ENCODE measurements around the gene MATN1. TPM values are rescaled to one million over a fixed set of nuclear protein-coding genes. Genes with fewer than 3 reads are reported as not detected.
A peak's percentile ranks its signal among the peaks of the same experiment; 100 is the strongest.

Gene MATN1
- total RNA-seq, 8 experiments from 2014 or later: 0.22 to 2.9 (median 1.0) TPM

DNA sequence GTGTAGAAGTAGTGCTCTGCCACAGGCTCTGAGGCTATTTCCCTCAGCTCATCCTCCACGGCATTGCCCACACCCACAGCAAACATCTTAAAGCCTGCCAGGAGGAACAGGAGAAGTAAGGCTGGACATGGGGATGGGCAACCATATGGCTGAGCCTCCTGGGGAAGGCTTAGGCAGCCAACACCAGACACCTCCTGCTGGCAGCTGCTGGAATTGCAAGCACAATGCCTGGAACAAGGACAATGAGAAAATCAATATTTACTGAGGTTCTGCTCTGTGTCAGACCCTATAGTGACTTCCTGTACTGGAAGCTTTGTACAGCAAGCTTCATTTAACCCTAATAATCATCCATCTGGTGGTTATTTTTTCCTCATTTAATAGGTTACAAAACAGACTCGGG lies 8.2 kb downstream of the MATN1 start:
- in situ Hi-C loops (cut with MboI; ENCODE audit: low pct_unique_long_range_greater_than_20kb in 2 of 9, low sequenced_read_pairs in 9 of 9, unreplicated experiment in 9 of 9): loop anchor here in 6 of 9 experiments (25.0 kb wide), 2 partner anchors 1478 to 1828 kb away; partner anchors contain the start of genes MECR (in 5 of the 6) and PTPRU (in 5 of the 6)
- Histone ChIP-seq H3K4me1 (replicated peaks in 1 of 2) (peaks cover 15 to 18% of the 10 kb centered on the region in 2 donors), H3K27ac (no peak overlapping the region), H3K4me3 (no peak overlapping the region)
- no peak for ATAC-seq (replicated peaks in 6 of 8)
- WGBS, 10 experiments: 0 to 100% (median 88%) methylated on average over 1 to 2 of the region's 2 CpGs; no CpG with 5 or more reads in 1 of the 10 experiments

GRCh38 chr1:30714536-30715090 lies 8.8 kb downstream of the MATN1 start:
- no peak overlapping the region for H3K4me3 ChIP-seq
- peaks cover 12 to 16% of the 10 kb centered on the region in 2 donors for H3K4me1 ChIP-seq (replicated peaks in 1 of 2)
- H3K27ac ChIP-seq: no peak overlapping the region
- WGBS, 10 experiments: 92 to 100% (median 100%) methylated on average over 1 to 8 of the region's 8 CpGs; no CpG with 5 or more reads in 3 of the 10 experiments
- no peak for ATAC-seq (replicated peaks in 6 of 8)
- in situ Hi-C loops (cut with MboI; ENCODE audit: low pct_unique_long_range_greater_than_20kb in 2 of 9, low sequenced_read_pairs in 9 of 9, unreplicated experiment in 9 of 9): loop anchor here in 6 of 9 experiments (25.0 kb wide), 2 partner anchors 1477 to 1827 kb away; partner anchors contain the start of genes MECR (in 5 of the 6) and PTPRU (in 5 of the 6)

GRCh38 chr1:30714025-30714424 lies 9.4 kb downstream of the MATN1 start:
- 0 to 100% methylated on average over 1 of the region's 4 CpGs; no CpG with 5 or more reads in 8 of the 10 experiments for WGBS, 10 experiments

DNA sequence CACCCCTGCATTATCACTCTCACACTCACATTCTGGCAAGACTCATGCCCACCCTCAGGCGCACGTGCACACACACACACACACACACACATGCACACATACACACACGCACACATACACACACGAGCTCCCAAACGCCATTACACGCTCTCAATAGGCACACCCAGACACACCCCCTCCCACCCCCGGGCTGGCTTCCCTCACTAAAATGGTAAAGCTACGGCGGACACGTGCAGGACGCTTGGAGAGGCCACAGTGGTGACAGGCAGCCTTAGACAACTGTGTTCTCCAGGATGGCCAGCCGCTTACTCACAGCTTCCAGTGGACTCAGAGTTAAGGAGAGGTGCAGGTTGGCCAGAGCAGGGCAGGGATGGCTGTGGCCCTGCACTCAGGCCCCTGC lies 10.1 kb downstream of the MATN1 start:
- in situ Hi-C loops (cut with MboI; ENCODE audit: low pct_unique_long_range_greater_than_20kb in 2 of 9, low sequenced_read_pairs in 9 of 9, unreplicated experiment in 9 of 9): loop anchor here in 6 of 9 experiments (25.0 kb wide), 2 partner anchors 1476 to 1826 kb away; partner anchors contain the start of genes MECR (in 5 of the 6) and PTPRU (in 5 of the 6)
- ATAC-seq (replicated peaks in 6 of 8): peak in 4 of 8 experiments; percentile 1 to 10 (median 2)
- 0 to 80% (median 20%) methylated on average over 1 to 8 of the region's 12 CpGs; no CpG with 5 or more reads in 3 of the 10 experiments for WGBS, 10 experiments
- H3K4me1 ChIP-seq (replicated peaks in 1 of 2): peaks cover 9 to 10% of the 10 kb centered on the region in 2 donors
- H3K27ac ChIP-seq: no peak overlapping the region
- H3K4me3 ChIP-seq: no peak overlapping the region

More at GRCh38 chr1:30714025-30714424, 9.4 kb downstream of the MATN1 start:
- Histone ChIP-seq H3K4me1 (replicated peaks in 1 of 2) (peaks cover 9 to 13% of the 10 kb centered on the region in 2 donors), H3K27ac (no peak overlapping the region), H3K4me3 (no peak overlapping the region)
- ATAC-seq (replicated peaks in 6 of 8): no peak
- in situ Hi-C loops (cut with MboI; ENCODE audit: low pct_unique_long_range_greater_than_20kb in 2 of 9, low sequenced_read_pairs in 9 of 9, unreplicated experiment in 9 of 9): loop anchor here in 6 of 9 experiments (25.0 kb wide), 2 partner anchors 1477 to 1827 kb away; partner anchors contain the start of genes MECR (in 5 of the 6) and PTPRU (in 5 of the 6)

GRCh38 chr1:30712583-30712982 lies 10.8 kb downstream of the MATN1 start:
- H3K4me1 ChIP-seq (replicated peaks in 1 of 2): peaks cover 13% of the 10 kb centered on the region in 2 donors
- no peak for ATAC-seq (replicated peaks in 6 of 8)
- in situ Hi-C loops (cut with MboI; ENCODE audit: low pct_unique_long_range_greater_than_20kb in 2 of 9, low sequenced_read_pairs in 9 of 9, unreplicated experiment in 9 of 9): loop anchor here in 6 of 9 experiments (25.0 kb wide), 2 partner anchors 1475 to 1825 kb away; partner anchors contain the start of genes MECR (in 5 of the 6) and PTPRU (in 5 of the 6)
- no peak overlapping the region for H3K4me3 ChIP-seq
- WGBS, 10 experiments: 59 to 100% (median 84%) methylated on average over 1 to 5 of the region's 6 CpGs; no CpG with 5 or more reads in 3 of the 10 experiments
- H3K27ac ChIP-seq: no peak overlapping the region

- no peak for ATAC-seq (replicated peaks in 6 of 8)
- Histone ChIP-seq H3K4me3 (no peak overlapping the region), H3K27ac (no peak overlapping the region), H3K4me1 (replicated peaks in 1 of 2) (peaks cover 13% of the 10 kb centered on the region in 2 donors)
- 30 to 100% (median 58%) methylated on average over 1 to 2 of the region's 2 CpGs; no CpG with 5 or more reads in 5 of the 10 experiments for WGBS, 10 experiments
- in situ Hi-C loops (cut with MboI; ENCODE audit: low pct_unique_long_range_greater_than_20kb in 2 of 9, low sequenced_read_pairs in 9 of 9, unreplicated experiment in 9 of 9): loop anchor here in 6 of 9 experiments (25.0 kb wide), 2 partner anchors 1473 to 1823 kb away; partner anchors contain the start of genes MECR (in 5 of the 6) and PTPRU (in 5 of the 6)
These were observed 13.0 kb downstream of the MATN1 start for GRCh38 chr1:30710407-30710806.

- in situ Hi-C loops (cut with MboI; ENCODE audit: low pct_unique_long_range_greater_than_20kb in 2 of 9, low sequenced_read_pairs in 9 of 9, unreplicated experiment in 9 of 9): loop anchor here in 6 of 9 experiments (25.0 kb wide), 2 partner anchors 1471 to 1821 kb away; partner anchors contain the start of genes MECR (in 5 of the 6) and PTPRU (in 5 of the 6)
- no peak for ATAC-seq (replicated peaks in 6 of 8)
- WGBS, 10 experiments: 0 to 57% (median 48%) methylated on average over 1 to 8 of the region's 8 CpGs; no CpG with 5 or more reads in 3 of the 10 experiments
- peaks cover 9 to 10% of the 10 kb centered on the region in 2 donors for H3K4me1 ChIP-seq (replicated peaks in 1 of 2)
- no peak overlapping the region for H3K27ac ChIP-seq
- no peak overlapping the region for H3K4me3 ChIP-seq
These were observed 15.0 kb downstream of the MATN1 start for GRCh38 chr1:30708361-30708728.

GRCh38 chr1:30707412-30708360 lies 15.7 kb downstream of the MATN1 start:
- Histone ChIP-seq H3K27ac (no peak overlapping the region), H3K4me1 (replicated peaks in 1 of 2) (peaks cover 3 to 4% of the 10 kb centered on the region in 2 donors), H3K4me3 (no peak overlapping the region)
- in situ Hi-C loops (cut with MboI; ENCODE audit: low pct_unique_long_range_greater_than_20kb in 2 of 9, low sequenced_read_pairs in 9 of 9, unreplicated experiment in 9 of 9): loop anchor here in 6 of 9 experiments (25.0 kb wide), 2 partner anchors 1470 to 1820 kb away; partner anchors contain the start of genes MECR (in 5 of the 6) and PTPRU (in 5 of the 6)
- WGBS, 10 experiments: 0 to 38% (median 17%) methylated on average over 1 to 14 of the region's 16 CpGs; no CpG with 5 or more reads in 4 of the 10 experiments
- ATAC-seq (replicated peaks in 6 of 8): peak; percentile 69 to 93 (median 87)

DNA sequence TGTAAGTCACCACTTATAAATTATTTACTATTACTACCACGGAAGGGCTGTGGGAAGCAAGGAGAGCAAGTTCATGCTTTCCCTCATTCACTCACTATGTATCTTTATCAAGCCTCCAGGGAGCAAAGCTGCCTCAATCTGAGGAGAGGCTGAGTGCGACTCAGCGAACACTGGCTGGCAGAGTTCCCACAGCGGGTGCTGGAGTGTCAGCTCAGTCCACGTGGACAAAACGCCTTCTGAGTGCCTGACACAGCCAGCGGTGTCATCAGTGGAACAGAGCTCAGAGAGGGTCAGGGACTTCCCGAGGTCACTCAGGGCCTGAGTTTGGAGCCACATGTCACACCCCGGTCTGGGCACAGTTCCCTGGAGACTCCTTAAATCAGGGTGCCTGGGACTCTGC lies 16.9 kb downstream of the MATN1 start:
- ATAC-seq (replicated peaks in 6 of 8): peak in 7 of 8 experiments; percentile 7 to 49 (median 26)
- Histone ChIP-seq H3K27ac (no peak overlapping the region), H3K4me1 (replicated peaks in 1 of 2) (peaks cover 3 to 4% of the 10 kb centered on the region in 2 donors), H3K4me3 (no peak overlapping the region)
- in situ Hi-C loops (cut with MboI; ENCODE audit: low pct_unique_long_range_greater_than_20kb in 2 of 9, low sequenced_read_pairs in 9 of 9, unreplicated experiment in 9 of 9): loop anchor here in 6 of 9 experiments (25.0 kb wide), 2 partner anchors 1469 to 1819 kb away; partner anchors contain the start of genes MECR (in 5 of the 6) and PTPRU (in 5 of the 6)
- 9 to 80% (median 60%) methylated on average over 1 to 7 of the region's 9 CpGs; no CpG with 5 or more reads in 2 of the 10 experiments for WGBS, 10 experiments

- Histone ChIP-seq H3K4me1 (replicated peaks in 1 of 2) (peaks cover 3 to 12% of the 10 kb centered on the region in 2 donors), H3K4me3 (no peak overlapping the region), H3K27ac (no peak overlapping the region)
- no peak for ATAC-seq (replicated peaks in 6 of 8)
- WGBS, 10 experiments: 46 to 80% (median 69%) methylated on average over 1 to 4 of the region's 4 CpGs; no CpG with 5 or more reads in 1 of the 10 experiments
- in situ Hi-C loops (cut with MboI; ENCODE audit: low pct_unique_long_range_greater_than_20kb in 2 of 9, low sequenced_read_pairs in 9 of 9, unreplicated experiment in 9 of 9): loop anchor here in 6 of 9 experiments (25.0 kb wide), 2 partner anchors 1468 to 1818 kb away; partner anchors contain the start of genes MECR (in 5 of the 6) and PTPRU (in 5 of the 6)
These were observed 17.7 kb downstream of the MATN1 start for GRCh38 chr1:30705698-30706097.

GRCh38 chr1:30704765-30705509 lies 18.4 kb downstream of the MATN1 start:
- Histone ChIP-seq H3K4me1 (replicated peaks in 1 of 2) (peaks cover 3 to 19% of the 10 kb centered on the region in 2 donors), H3K4me3 (no peak overlapping the region), H3K27ac (no peak overlapping the region)
- in situ Hi-C loops (cut with MboI; ENCODE audit: low pct_unique_long_range_greater_than_20kb in 2 of 9, low sequenced_read_pairs in 9 of 9, unreplicated experiment in 9 of 9): loop anchor here in 6 of 9 experiments (25.0 kb wide), 2 partner anchors 1468 to 1818 kb away; partner anchors contain the start of genes MECR (in 5 of the 6) and PTPRU (in 5 of the 6)
- ATAC-seq (replicated peaks in 6 of 8): no peak
- 0 to 100% (median 82%) methylated on average over 1 to 11 of the region's 14 CpGs; no CpG with 5 or more reads in 5 of the 10 experiments for WGBS, 10 experiments
